Measurements from ENCODE around the gene ATAD1.

ATAD1 gene

GRCh38 chr10:87819289-87819585 is 1.2 kb upstream of the ATAD1 start:
- peaks cover 10% of the 10 kb centered on the region for H3K4me1 ChIP-seq
- H3K4me3 ChIP-seq (ENCODE audit: low read depth, low read length): no peak overlapping the region
- TF ChIP-seq, protein P1, sequence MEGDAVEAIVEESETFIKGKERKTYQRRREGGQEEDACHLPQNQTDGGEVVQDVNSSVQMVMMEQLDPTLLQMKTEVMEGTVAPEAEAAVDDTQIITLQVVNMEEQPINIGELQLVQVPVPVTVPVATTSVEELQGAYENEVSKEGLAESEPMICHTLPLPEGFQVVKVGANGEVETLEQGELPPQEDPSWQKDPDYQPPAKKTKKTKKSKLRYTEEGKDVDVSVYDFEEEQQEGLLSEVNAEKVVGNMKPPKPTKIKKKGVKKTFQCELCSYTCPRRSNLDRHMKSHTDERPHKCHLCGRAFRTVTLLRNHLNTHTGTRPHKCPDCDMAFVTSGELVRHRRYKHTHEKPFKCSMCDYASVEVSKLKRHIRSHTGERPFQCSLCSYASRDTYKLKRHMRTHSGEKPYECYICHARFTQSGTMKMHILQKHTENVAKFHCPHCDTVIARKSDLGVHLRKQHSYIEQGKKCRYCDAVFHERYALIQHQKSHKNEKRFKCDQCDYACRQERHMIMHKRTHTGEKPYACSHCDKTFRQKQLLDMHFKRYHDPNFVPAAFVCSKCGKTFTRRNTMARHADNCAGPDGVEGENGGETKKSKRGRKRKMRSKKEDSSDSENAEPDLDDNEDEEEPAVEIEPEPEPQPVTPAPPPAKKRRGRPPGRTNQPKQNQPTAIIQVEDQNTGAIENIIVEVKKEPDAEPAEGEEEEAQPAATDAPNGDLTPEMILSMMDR (IDR thresholded peaks at IDR 0.05): no peak
- no peak overlapping the region for H3K4me2 ChIP-seq (ENCODE audit: low read length)
- H3K27ac ChIP-seq: no peak overlapping the region
- peaks cover 28% of the 10 kb centered on the region for H3K79me2 ChIP-seq
- no peak overlapping the region for H2AFZ ChIP-seq
- H3K27me3 ChIP-seq (ENCODE audit: control insufficient read depth, insufficient read depth, low read length): no peaks in the 10 kb centered on the region
- no peaks in the 10 kb centered on the region for H3K9me3 ChIP-seq (ENCODE audit: control insufficient read depth, low read length)
- no peak overlapping the region for H3K9ac ChIP-seq
- no peaks in the 10 kb centered on the region for H3K36me3 ChIP-seq (ENCODE audit: control insufficient read depth, insufficient read depth, low read length)

DNA sequence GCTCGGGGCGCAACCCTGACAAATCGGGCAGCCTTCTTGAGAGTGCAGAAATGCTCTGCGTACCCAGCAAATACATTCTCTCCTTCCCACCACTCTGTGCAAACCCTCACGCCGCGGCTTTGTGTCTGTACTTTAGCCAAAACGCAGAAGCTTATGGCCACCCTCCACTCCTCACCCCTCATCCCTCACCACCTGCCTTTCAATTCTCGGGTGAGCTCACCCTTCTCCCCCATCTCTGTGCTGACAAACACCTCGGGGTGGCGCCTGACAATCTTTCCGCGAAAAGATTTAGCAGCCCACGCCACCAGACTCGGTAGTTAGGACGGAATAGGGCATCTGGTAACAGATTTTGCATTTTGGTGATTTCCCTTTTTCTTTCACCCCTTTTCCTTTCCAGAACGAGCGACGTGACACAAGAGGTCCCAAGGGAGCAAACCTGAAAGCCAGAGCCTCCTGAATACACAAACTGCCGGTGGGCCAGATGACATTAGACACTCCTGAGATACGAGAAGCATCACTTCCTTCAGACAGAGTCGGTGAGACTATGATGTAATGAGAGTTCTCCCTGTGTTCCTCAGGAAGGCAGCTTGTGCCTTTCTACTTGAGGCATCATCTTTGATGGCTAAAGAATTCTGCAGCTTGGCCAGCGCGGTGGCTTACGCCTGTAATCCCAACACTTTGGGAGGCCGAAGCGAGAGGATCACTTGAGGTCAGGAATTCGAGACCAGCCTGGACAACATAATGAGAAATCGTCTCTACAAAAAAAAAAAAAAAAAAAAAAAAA is 671 bp upstream of the ATAD1 start:
- TF ChIP-seq, protein P1 (IDR thresholded peaks at IDR 0.05): no peak
- H3K4me2 ChIP-seq (ENCODE audit: low read length): peak overlapping the region; percentile 96

DNA sequence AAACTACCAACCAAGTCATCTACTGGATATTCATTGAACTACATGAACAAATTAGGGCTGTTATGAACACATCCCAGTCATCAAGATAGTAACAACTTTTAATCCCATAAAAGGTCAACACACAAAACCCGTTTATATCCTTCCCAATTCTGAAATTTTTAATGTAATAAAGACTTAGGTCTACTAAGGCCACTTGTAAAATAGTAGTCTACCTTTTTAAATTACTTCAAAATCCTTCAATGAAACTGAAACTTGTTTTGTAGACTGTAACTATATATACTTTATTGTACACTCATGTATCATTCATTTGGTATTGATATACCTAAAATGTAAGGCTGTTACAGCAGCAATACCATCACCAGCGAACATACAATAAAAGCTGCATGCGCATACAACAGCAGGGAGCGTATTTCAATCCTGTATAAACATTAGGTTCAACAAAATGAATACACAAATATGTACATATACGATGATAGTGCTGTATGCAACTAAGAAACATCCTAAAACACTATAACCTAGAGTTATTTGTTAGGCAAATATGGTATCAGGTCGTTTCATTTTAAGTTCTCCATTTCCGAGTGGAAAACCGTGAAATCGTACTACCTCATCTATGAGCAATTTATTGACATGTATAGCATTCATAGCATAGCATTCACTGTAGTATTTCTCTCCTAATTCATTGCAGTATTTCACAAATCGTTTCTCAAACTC is 973 bp downstream of the ATAD1 start:
- TF ChIP-seq, protein P1 (IDR thresholded peaks at IDR 0.05): no peak
- Histone ChIP-seq H3K36me3 (ENCODE audit: control insufficient read depth, insufficient read depth, low read length) (no peaks in the 10 kb centered on the region), H3K4me3 (ENCODE audit: low read depth, low read length) (peak overlapping the region; percentile 89), H3K79me2 (peaks cover 31% of the 10 kb centered on the region), H3K9me3 (ENCODE audit: control insufficient read depth, low read length) (no peaks in the 10 kb centered on the region), H3K27me3 (ENCODE audit: control insufficient read depth, insufficient read depth, low read length) (no peaks in the 10 kb centered on the region), H3K27ac (peak overlapping the region; percentile 92), H3K9ac (peak overlapping the region; percentile 82), H3K4me1 (peaks cover 10% of the 10 kb centered on the region), H3K4me2 (ENCODE audit: low read length) (peak overlapping the region; percentile 96), H2AFZ (peak overlapping the region; percentile 94)

More for the DNA sequence above, 671 bp upstream of the ATAD1 start:
- H2AFZ ChIP-seq: peak overlapping the region; percentile 94
- no peaks in the 10 kb centered on the region for H3K9me3 ChIP-seq (ENCODE audit: control insufficient read depth, low read length)
- H3K36me3 ChIP-seq (ENCODE audit: control insufficient read depth, insufficient read depth, low read length): no peaks in the 10 kb centered on the region
- H3K27me3 ChIP-seq (ENCODE audit: control insufficient read depth, insufficient read depth, low read length): no peaks in the 10 kb centered on the region
- H3K79me2 ChIP-seq: peaks cover 28% of the 10 kb centered on the region
- H3K27ac ChIP-seq: peak overlapping the region; percentile 92
- peak overlapping the region; percentile 89 for H3K4me3 ChIP-seq (ENCODE audit: low read depth, low read length)
- H3K9ac ChIP-seq: peak overlapping the region; percentile 37
- peaks cover 10% of the 10 kb centered on the region for H3K4me1 ChIP-seq

DNA sequence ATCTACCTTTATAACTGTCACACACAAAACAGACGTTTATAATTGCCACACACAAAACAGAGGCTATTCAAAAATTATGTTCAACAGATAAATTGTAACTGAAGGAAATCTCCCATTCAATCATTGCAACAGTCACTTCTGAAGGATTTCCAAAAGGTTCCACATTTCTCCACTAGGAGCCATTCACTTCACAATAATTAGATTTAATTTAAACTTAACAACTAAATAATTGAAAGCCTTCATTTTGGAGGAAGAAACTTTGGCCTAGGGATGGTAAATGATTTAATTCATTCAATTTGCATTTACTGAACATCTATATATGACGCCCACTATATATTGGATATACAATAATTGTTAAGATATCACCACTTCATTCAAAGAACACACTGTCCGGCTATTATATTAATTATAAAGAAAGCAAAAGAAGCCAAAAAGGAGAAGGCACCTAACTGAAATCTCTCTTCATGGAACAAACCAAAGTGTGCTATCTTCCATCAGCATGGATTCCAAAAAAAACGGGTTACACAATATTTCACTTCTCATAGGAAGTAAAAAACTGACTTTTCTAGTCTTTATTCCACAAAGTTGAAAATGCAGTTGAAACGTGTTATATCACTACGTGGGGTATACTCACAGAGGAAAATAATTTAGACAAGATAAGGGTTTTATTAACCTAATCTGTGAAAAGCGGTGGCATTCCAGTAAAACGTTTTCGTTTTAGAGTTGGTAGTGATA is 1.7 kb downstream of the ATAD1 start:
- no peaks in the 10 kb centered on the region for H3K9me3 ChIP-seq (ENCODE audit: control insufficient read depth, low read length)
- H3K4me2 ChIP-seq (ENCODE audit: low read length): peak overlapping the region; percentile 96
- H3K79me2 ChIP-seq: peaks cover 31% of the 10 kb centered on the region
- no peak overlapping the region for H3K4me3 ChIP-seq (ENCODE audit: low read depth, low read length)
- no peaks in the 10 kb centered on the region for H3K36me3 ChIP-seq (ENCODE audit: control insufficient read depth, insufficient read depth, low read length)
- TF ChIP-seq, protein P1 (IDR thresholded peaks at IDR 0.05): no peak
- no peak overlapping the region for H2AFZ ChIP-seq
- H3K4me1 ChIP-seq: peaks cover 10% of the 10 kb centered on the region
- H3K27me3 ChIP-seq (ENCODE audit: control insufficient read depth, insufficient read depth, low read length): no peaks in the 10 kb centered on the region
- H3K9ac ChIP-seq: no peak overlapping the region
- H3K27ac ChIP-seq: no peak overlapping the region
